ENCODE results near the gene TAS2R13. TPM values are rescaled to one million over a fixed set of nuclear protein-coding genes. Genes with fewer than 3 reads are reported as not detected.

Gene TAS2R13
- total and polyA plus RNA-seq, 2 donors from 2014 or later = 2.8 TPM; not detected in 1

- Histone ChIP-seq H3K4me3 (ENCODE audit: low read length in 3 of 3) (no peak overlapping the region), H3K9me3 (ENCODE audit: control insufficient read depth in 2 of 3, insufficient read depth in 1 of 3, low read length in 3 of 3) (no peaks in the 10 kb centered on the region), H3K27me3 (ENCODE audit: control insufficient read depth, insufficient read depth, low read length) (no peaks in the 10 kb centered on the region), H3K4me1 (ENCODE audit: control insufficient read depth in 2 of 3, insufficient read depth in 2 of 3, low read depth in 1 of 3, low read length in 3 of 3) (no peaks in the 10 kb centered on the region), H3K27ac (ENCODE audit: low read depth in 2 of 2, low read length in 2 of 2) (no peak overlapping the region), H3K36me3 (ENCODE audit: control insufficient read depth in 2 of 3, insufficient read depth in 3 of 3, low read length in 3 of 3) (peaks cover 0 to 2% (median 0%) of the 10 kb centered on the region in 3 donors), H3K9ac (ENCODE audit: low read length in 3 of 3) (no peak overlapping the region)
- TF ChIP-seq CTCF (IDR thresholded peaks at IDR 0.05; ENCODE audit: borderline replicate concordance, extremely low read depth, insufficient read depth) = no peak
- no peak for DNase-seq
- intact Hi-C loops (cut with DNase I) = no loop called here
- no peak for FAIRE-seq
These were observed 48.0 kb downstream of the TAS2R13 start for GRCh38 chr12:10861366-10861765.

Other genes with a start within 250 kb of the TAS2R13 start
- 1.6 TPM for gene STYK1, start 235.5 kb downstream of the TAS2R13 start, total RNA-seq
- gene STYK1, start 235.5 kb downstream of the TAS2R13 start, polyA plus RNA-seq (ENCODE audit: insufficient read depth, low read depth, low replicate concordance) = 0.58 TPM
- 347 TPM for gene YBX3, start 186.2 kb downstream of the TAS2R13 start, total RNA-seq
- gene YBX3, start 186.2 kb downstream of the TAS2R13 start, polyA plus RNA-seq (ENCODE audit: insufficient read depth, low read depth, low replicate concordance) = 86.9 TPM
- not detected for gene TAS2R7, start 106.9 kb downstream of the TAS2R13 start, total RNA-seq
- gene TAS2R7, start 106.9 kb downstream of the TAS2R13 start, polyA plus RNA-seq (ENCODE audit: insufficient read depth, low read depth, low replicate concordance) = not detected
- gene TAS2R8, start 102.3 kb downstream of the TAS2R13 start, total RNA-seq = not detected
- not detected for gene TAS2R8, start 102.3 kb downstream of the TAS2R13 start, polyA plus RNA-seq (ENCODE audit: insufficient read depth, low read depth, low replicate concordance)
- not detected for gene TAS2R9, start 99.4 kb downstream of the TAS2R13 start, total RNA-seq
- not detected for gene TAS2R9, start 99.4 kb downstream of the TAS2R13 start, polyA plus RNA-seq (ENCODE audit: insufficient read depth, low read depth, low replicate concordance)
- 0.82 TPM for gene TAS2R10, start 83.2 kb downstream of the TAS2R13 start, total RNA-seq
- gene TAS2R10, start 83.2 kb downstream of the TAS2R13 start, polyA plus RNA-seq (ENCODE audit: insufficient read depth, low read depth, low replicate concordance) = not detected
- gene PRR4, start 60.1 kb downstream of the TAS2R13 start, total RNA-seq = 1.8 TPM
- gene PRR4, start 60.1 kb downstream of the TAS2R13 start, polyA plus RNA-seq (ENCODE audit: insufficient read depth, low read depth, low replicate concordance) = 3.2 TPM
- 28.7 TPM for gene PRH1, start 25.3 kb downstream of the TAS2R13 start, total RNA-seq
- gene PRH1, start 25.3 kb downstream of the TAS2R13 start, polyA plus RNA-seq (ENCODE audit: insufficient read depth, low read depth, low replicate concordance) = 3.2 TPM
- gene PRH2, start 19.7 kb upstream of the TAS2R13 start, total RNA-seq = not detected
- gene PRH2, start 19.7 kb upstream of the TAS2R13 start, polyA plus RNA-seq (ENCODE audit: insufficient read depth, low read depth, low replicate concordance) = not detected
- gene TAS2R14, start 29.7 kb upstream of the TAS2R13 start, total RNA-seq = 3.9 TPM
- 0.75 TPM for gene TAS2R14, start 29.7 kb upstream of the TAS2R13 start, polyA plus RNA-seq (ENCODE audit: insufficient read depth, low read depth, low replicate concordance)
- 2.0 TPM for gene TAS2R50, start 77.3 kb upstream of the TAS2R13 start, total RNA-seq
- not detected for gene TAS2R50, start 77.3 kb upstream of the TAS2R13 start, polyA plus RNA-seq (ENCODE audit: insufficient read depth, low read depth, low replicate concordance)
- gene TAS2R20, start 88.7 kb upstream of the TAS2R13 start, total RNA-seq = 4.1 TPM
- 0.47 TPM for gene TAS2R20, start 88.7 kb upstream of the TAS2R13 start, polyA plus RNA-seq (ENCODE audit: insufficient read depth, low read depth, low replicate concordance)
- 4.6 TPM for gene TAS2R19, start 113.1 kb upstream of the TAS2R13 start, total RNA-seq
- gene TAS2R19, start 113.1 kb upstream of the TAS2R13 start, polyA plus RNA-seq (ENCODE audit: insufficient read depth, low read depth, low replicate concordance) = not detected
- 5.9 TPM for gene TAS2R31, start 121.8 kb upstream of the TAS2R13 start, total RNA-seq
- not detected for gene TAS2R31, start 121.8 kb upstream of the TAS2R13 start, polyA plus RNA-seq (ENCODE audit: insufficient read depth, low read depth, low replicate concordance)
- 1.6 TPM for gene TAS2R46, start 152.7 kb upstream of the TAS2R13 start, total RNA-seq
- gene TAS2R46, start 152.7 kb upstream of the TAS2R13 start, polyA plus RNA-seq (ENCODE audit: insufficient read depth, low read depth, low replicate concordance) = not detected
- gene TAS2R43, start 182.8 kb upstream of the TAS2R13 start, total RNA-seq = 0.85 TPM
- not detected for gene TAS2R43, start 182.8 kb upstream of the TAS2R13 start, polyA plus RNA-seq (ENCODE audit: insufficient read depth, low read depth, low replicate concordance)
- gene TAS2R30, start 225.1 kb upstream of the TAS2R13 start, total RNA-seq = 4.0 TPM
- gene TAS2R30, start 225.1 kb upstream of the TAS2R13 start, polyA plus RNA-seq (ENCODE audit: insufficient read depth, low read depth, low replicate concordance) = not detected

Measured in kidney (tissue), 14 donors.